H1 (cell line): ENCODE data around the gene ARHGEF16. TPM values are rescaled to one million over a fixed set of nuclear protein-coding genes. Genes with fewer than 3 reads are reported as not detected.

ENCODE experiments used
- CTCF ChIA-PET: fragments of 300-600 bp; sonication (Branson Sonifier 250); formaldehyde crosslinking; loops from one replicate; lab custom pipeline; 2021; ENCODE audit not compliant: partially characterized antibody; lab: Charles Lee
- POLR2A ChIA-PET: fragments of 300-600 bp; sonication (Branson Sonifier 250); formaldehyde crosslinking; loops from one replicate; lab custom pipeline; 2021; ENCODE audit warnings: inconsistent platforms; ENCODE audit not compliant: partially characterized antibody; lab: Charles Lee
- DNase-seq, 2 experiments: peaks; one replicate each; pipeline versions ENCODE4 v3.0.0 to v3.0.0-alpha.2; 2010 to 2022; ENCODE audit warnings: low spot score in 2 of 2, low read depth in 1 of 2, mixed read lengths in 1 of 2
- FAIRE-seq: peaks from 2 replicates; lab custom pipeline; 2011; peaks lifted over from hg19 to GRCh38; lab: Jason Lieb, UNC
- H2AFZ ChIP-seq: 2 replicates; pipeline ENCODE4 v1.8.1; 2012; ENCODE audit warnings: low read length, inconsistent platforms
- H2AK5ac ChIP-seq: 2 replicates; pipeline ENCODE4 v1.6.1; 2013; ENCODE audit warnings: low read depth, low read length
- H2BK120ac ChIP-seq: replicated peaks from 2 replicates; pipeline ENCODE3; 2013; ENCODE audit warnings: low read depth, low read length, inconsistent platforms
- H2BK12ac ChIP-seq: 2 replicates; pipeline ENCODE4 v1.6.1; 2013; ENCODE audit warnings: low read depth, low read length
- H2BK15ac ChIP-seq: 2 replicates; pipeline ENCODE4 v1.6.1; 2013; ENCODE audit warnings: low read length
- H2BK20ac ChIP-seq: 2 replicates; pipeline ENCODE4 v1.6.1; 2013; ENCODE audit warnings: low read length
- H2BK5ac ChIP-seq: 2 replicates; pipeline ENCODE4 v1.6.1; 2013; ENCODE audit warnings: low read depth, low read length
- H3K14ac ChIP-seq: 2 replicates; pipeline ENCODE4 v1.6.1; 2013; ENCODE audit warnings: inconsistent platforms; ENCODE audit not compliant: insufficient read length
- H3K18ac ChIP-seq: 2 replicates; pipeline ENCODE4 v1.6.1; 2013; ENCODE audit warnings: low read length; ENCODE audit errors: extremely low read depth
- H3K23ac ChIP-seq: 2 replicates; pipeline ENCODE4 v1.6.1; 2013; ENCODE audit warnings: inconsistent platforms; ENCODE audit not compliant: insufficient read length
- H3K23me2 ChIP-seq: 2 replicates; pipeline ENCODE4 v1.6.1; 2013; ENCODE audit warnings: low read depth, low read length
- H3K27ac ChIP-seq: 2 replicates; pipeline ENCODE4 v1.6.1; 2011; ENCODE audit warnings: low read depth, low read length, inconsistent platforms
- H3K27me3 ChIP-seq, 4 experiments: replicated peaks in 1 of 4; 1 replicate in 1 of 4; 2 replicates in 3 of 4; pipeline versions ENCODE4 v1.6.1 to v1.8.1; 2011 to 2013; ENCODE audit warnings: low read length in 3 of 4, mild to moderate bottlenecking in 3 of 4, inconsistent platforms in 2 of 4, mixed read lengths in 2 of 4, moderate library complexity in 1 of 4; ENCODE audit not compliant: control insufficient read depth in 3 of 4, insufficient read depth in 3 of 4; ENCODE audit errors: extremely low read depth in 1 of 4
- H3K36me3 ChIP-seq, 4 experiments: 2 replicates each; pipeline versions ENCODE4 v1.6.1 to v1.8.1; 2011 to 2013; ENCODE audit warnings: mild to moderate bottlenecking in 4 of 4, low read length in 3 of 4, moderate library complexity in 2 of 4, control low read depth in 1 of 4, inconsistent platforms in 1 of 4; ENCODE audit not compliant: insufficient read depth in 4 of 4, control insufficient read depth in 2 of 4
- H3K4ac ChIP-seq: replicated peaks from 2 replicates; pipeline ENCODE3; 2013; ENCODE audit warnings: low read length, low read depth, mixed read lengths, inconsistent platforms; ENCODE audit not compliant: insufficient read length
- H3K4me1 ChIP-seq, 4 experiments: replicated peaks in 1 of 4; 1 replicate in 1 of 4; 2 replicates in 3 of 4; pipeline versions ENCODE4 v1.6.1 to v1.8.1; 2011 to 2013; ENCODE audit warnings: low read length in 3 of 4, inconsistent platforms in 2 of 4, mixed read lengths in 1 of 4; ENCODE audit not compliant: insufficient read depth in 4 of 4, control insufficient read depth in 3 of 4
- H3K4me2 ChIP-seq, 2 experiments: 2 replicates each; pipeline versions ENCODE4 v1.6.1 to v1.8.1; 2011 to 2013; ENCODE audit warnings: low read depth in 2 of 2, low read length in 2 of 2, control low read depth in 1 of 2, inconsistent platforms in 1 of 2, mild to moderate bottlenecking in 1 of 2; ENCODE audit not compliant: insufficient read depth in 1 of 2
- H3K4me3 ChIP-seq, 4 experiments: fragments of 200-600, 300-600 bp in 1 of 4; sonication (generic), shearing (Covaris generic), sonication (Bioruptor Twin) in 1 of 4; 2 replicates each; pipeline versions ENCODE4 v1.5.1 to v1.8.1; 2011 to 2016; ENCODE audit warnings: low read length in 4 of 4, low read depth in 3 of 4, control low read depth in 2 of 4, inconsistent platforms in 2 of 4, mild to moderate bottlenecking in 2 of 4, mixed read lengths in 1 of 4, moderate library complexity in 1 of 4; ENCODE audit not compliant: insufficient read depth in 2 of 4; ENCODE audit errors: extremely low read depth in 1 of 4
- H3K56ac ChIP-seq: replicated peaks from 2 replicates; pipeline ENCODE3; 2013; ENCODE audit warnings: low read depth, mild to moderate bottlenecking, mixed read lengths, low read length, inconsistent platforms; ENCODE audit not compliant: insufficient read length
- H3K79me1 ChIP-seq: 2 replicates; pipeline ENCODE4 v1.6.1; 2013; ENCODE audit warnings: low read depth, low read length, control low read depth
- H3K79me2 ChIP-seq, 2 experiments: 2 replicates each; pipeline versions ENCODE4 v1.6.1 to v1.8.1; 2012 to 2013; ENCODE audit warnings: low read length in 2 of 2, mild to moderate bottlenecking in 2 of 2, inconsistent platforms in 1 of 2; ENCODE audit not compliant: insufficient read depth in 2 of 2, control insufficient read depth in 1 of 2
- H3K9ac ChIP-seq, 4 experiments: replicated peaks in 1 of 4; 1 replicate in 1 of 4; 2 replicates in 3 of 4; pipeline versions ENCODE4 v1.6.1 to v1.8.1; 2011 to 2013; ENCODE audit warnings: low read depth in 3 of 4, low read length in 3 of 4, control low read depth in 2 of 4, mild to moderate bottlenecking in 2 of 4, moderate library complexity in 2 of 4, inconsistent platforms in 1 of 4; ENCODE audit errors: extremely low read depth in 1 of 4
- H3K9me3 ChIP-seq, 2 experiments: 2 replicates each; pipeline versions ENCODE4 v1.6.1 to v1.8.1; 2012 to 2013; ENCODE audit warnings: mild to moderate bottlenecking in 2 of 2, moderate library complexity in 2 of 2, control low read depth in 1 of 2, inconsistent platforms in 1 of 2, low read depth in 1 of 2, low read length in 1 of 2, mixed read lengths in 1 of 2; ENCODE audit not compliant: insufficient read depth in 2 of 2
- H4K20me1 ChIP-seq, 2 experiments: replicated peaks in 1 of 2; 2 replicates each; pipeline versions ENCODE3 to v1.8.1; 2011 to 2013; ENCODE audit warnings: inconsistent platforms in 2 of 2, low read length in 2 of 2, mild to moderate bottlenecking in 1 of 2; ENCODE audit not compliant: insufficient read depth in 2 of 2, control insufficient read depth in 1 of 2
- H4K5ac ChIP-seq: 2 replicates; pipeline ENCODE4 v1.6.1; 2013; ENCODE audit warnings: low read length, low read depth, mixed read lengths, inconsistent platforms; ENCODE audit not compliant: insufficient read length
- H4K8ac ChIP-seq: 2 replicates; pipeline ENCODE4 v1.8.0; 2013; ENCODE audit warnings: mild to moderate bottlenecking, moderate library complexity, low read length, inconsistent platforms; ENCODE audit not compliant: insufficient read depth; ENCODE audit errors: extremely low read depth
- H4K91ac ChIP-seq: replicated peaks from 2 replicates; pipeline ENCODE3; 2013; ENCODE audit warnings: low read length, mixed read lengths, inconsistent platforms; ENCODE audit not compliant: insufficient read length
- CEBPB ChIP-seq: IDR thresholded peaks from 2 replicates; pipeline ENCODE4 v1.6.1; 2012; ENCODE audit warnings: low read depth, low read length
- CHD2 ChIP-seq: IDR thresholded peaks from 2 replicates; pipeline ENCODE4 v1.6.1; 2012; ENCODE audit warnings: low read length, improper control_type of control experiment
- EP300 ChIP-seq, 2 experiments: IDR thresholded peaks; 1 replicate in 1 of 2; 2 replicates in 1 of 2; pipeline ENCODE4 v1.6.1; 2011 to 2012; ENCODE audit warnings: low read depth in 2 of 2, low read length in 2 of 2, mild to moderate bottlenecking in 2 of 2, borderline replicate concordance in 1 of 2, inconsistent platforms in 1 of 2, moderate library complexity in 1 of 2
- GTF2F1 ChIP-seq: IDR thresholded peaks from 2 replicates; pipeline ENCODE4 v1.6.1; 2012; ENCODE audit warnings: low read depth, low read length, improper control_type of control experiment, borderline replicate concordance
- RAD21 ChIP-seq, 2 experiments: IDR thresholded peaks in 1 of 2; conservative IDR thresholded peaks in 1 of 2; 2 replicates each; pipeline ENCODE4 v1.6.1; 2011; ENCODE audit warnings: low read depth in 2 of 2, low read length in 2 of 2, improper control_type of control experiment in 1 of 2, inconsistent platforms in 1 of 2, mild to moderate bottlenecking in 1 of 2, moderate library complexity in 1 of 2
- RFX5 ChIP-seq: IDR thresholded peaks from 2 replicates; pipeline ENCODE4 v1.6.1; 2011; ENCODE audit warnings: low read depth, low read length, improper control_type of control experiment, borderline replicate concordance
- RNF2 ChIP-seq: fragments of 200-900, 300-1000 bp; sonication (generic); IDR thresholded peaks from 2 replicates; pipeline ENCODE4 v1.7.1; 2016; ENCODE audit warnings: borderline replicate concordance, low read depth, mild to moderate bottlenecking, antibody characterized with exemption, low read length; ENCODE audit not compliant: poor library complexity, severe bottlenecking; ENCODE audit errors: missing control alignments
- RXRA ChIP-seq: IDR thresholded peaks from 2 replicates; pipeline ENCODE4 v1.6.1; 2011; ENCODE audit warnings: low read depth, mild to moderate bottlenecking, low read length, moderate library complexity; ENCODE audit not compliant: insufficient read depth
- TAF1 ChIP-seq: IDR thresholded peaks from 2 replicates; pipeline ENCODE4 v1.6.1; 2011; ENCODE audit warnings: mild to moderate bottlenecking, low read depth, low read length
- WGBS, 2 experiments: shearing (Covaris generic) in 1 of 2; methylation state at CpG; one replicate each; pipeline versions ENCODE4 v1.1.6 to v1.1.7; 2013 to 2015; ENCODE audit warnings: low lambda C conversion rate in 2 of 2, mixed read lengths in 2 of 2, inconsistent platforms in 1 of 2, low coverage in 1 of 2, missing lambda C conversion rate in 1 of 2; ENCODE audit not compliant: insufficient replicate concordance in 2 of 2, insufficient coverage in 1 of 2, insufficient read length in 1 of 2; ENCODE audit errors: extremely low coverage in 1 of 2, missing lambda C conversion rate in 1 of 2; 5-methylcytosine and 5-hydroxymethylcytosine counted together
- polyA plus RNA-seq, 7 experiments: library from polyadenylated mRNA; depleted of rRNA in 3 of 7; stranded (reverse) in 5 of 7; unstranded in 2 of 7; fragments of >200 nt in 5 of 7; fragments of 200-250 nt in 2 of 7; gene quantifications; 1 replicate in 5 of 7; 2 replicates in 1 of 7; 4 replicates in 1 of 7; pipeline versions ENCODE4 v1.2.1 to v1.2.3, GENCODE V29; 2011 to 2013; ENCODE audit warnings: missing spikeins in 2 of 7, mixed read lengths in 2 of 7
- total RNA-seq: library from RNA; stranded (reverse); fragmentation: NEBNext Ultra II Directional; extraction: Animal tissue kit (Norgen Biotek cat#: 25700); gene quantifications from 2 replicates; pipeline ENCODE4 v1.2.1, GENCODE V29; 2021
- TF ChIP-seq, protein P1 (sequence below): IDR thresholded peaks from 2 replicates; pipeline ENCODE4 v1.6.1; 2012; ENCODE audit warnings: low read length, inconsistent platforms

The ARHGEF16 gene
- total and polyA plus RNA-seq, 2 of the 8 experiments (the other 6 are each of a cell fraction or from before 2014, with no cell fraction given): 18.3 to 20.7 TPM

DNA sequence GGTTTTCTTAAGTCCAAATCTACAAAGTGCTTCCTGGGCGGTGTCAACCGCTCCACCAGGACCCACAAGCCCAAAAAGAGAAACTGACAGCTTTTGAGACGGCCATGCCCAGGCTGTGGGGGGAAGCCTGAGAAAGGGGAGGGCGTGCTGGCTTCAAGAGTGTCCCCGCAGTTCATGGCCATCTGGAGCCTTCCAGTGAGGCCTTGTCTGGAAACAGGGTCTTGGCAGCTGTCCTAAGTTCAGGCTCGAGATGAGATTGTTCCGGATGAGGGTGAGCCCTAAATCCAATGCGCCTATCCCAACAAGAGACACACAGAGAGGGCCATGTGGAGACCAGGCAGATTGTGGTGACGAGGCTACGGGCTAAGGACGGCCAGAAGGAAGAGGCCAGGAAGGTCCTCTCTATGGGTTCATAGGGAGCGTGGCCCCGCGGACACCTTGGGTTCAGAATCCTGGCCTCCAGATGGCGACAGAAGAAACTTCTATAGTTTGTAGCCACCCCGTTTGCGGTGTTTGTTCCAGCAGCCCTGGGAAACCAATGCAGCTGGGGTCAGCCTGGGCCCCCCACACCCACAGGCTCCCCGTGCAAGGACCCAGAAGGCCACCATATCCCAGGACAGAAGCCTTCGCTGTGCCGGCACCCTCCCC lies 70.2 kb downstream of the ARHGEF16 start:
- no peak overlapping the region for H3K4ac ChIP-seq
- H4K91ac ChIP-seq: no peak overlapping the region
- no peak overlapping the region for H2AFZ ChIP-seq
- no peak for FAIRE-seq
- H2BK20ac ChIP-seq: no peak overlapping the region
- H3K4me2 ChIP-seq: no peak overlapping the region
- no peak overlapping the region for H3K18ac ChIP-seq
- no peak overlapping the region for H3K4me3 ChIP-seq
- peaks cover 4 to 26% of the 10 kb centered on the region in 2 experiments for H4K20me1 ChIP-seq
- H2BK15ac ChIP-seq: no peak overlapping the region
- ChIA-PET POLR2A (interaction anchor here (1.2 kb wide), 1 partner anchor 46 kb away, joined by 3 read pairs; no protein-coding TSS in a partner anchor), CTCF (interaction anchor here (1.2 to 7.1 kb wide), 3 partner anchors 7 to 31 kb away, joined by 3 to 43 read pairs (median 4); no protein-coding TSS in a partner anchor)
- H3K9ac ChIP-seq: no peak overlapping the region; a peak in 1 of 7 replicates
- H4K8ac ChIP-seq: no peak overlapping the region; the same call in 1 of the 2 replicates
- no peak overlapping the region for H2BK12ac ChIP-seq
- H3K36me3 ChIP-seq: no peaks in the 10 kb centered on the region
- H3K56ac ChIP-seq: no peak overlapping the region
- H3K27ac ChIP-seq: no peak overlapping the region
- H3K23me2 ChIP-seq: no peaks in the 10 kb centered on the region
- no peaks in the 10 kb centered on the region; a peak in 3 of 7 replicates for H3K4me1 ChIP-seq
- H3K79me2 ChIP-seq: no peaks in the 10 kb centered on the region
- H3K79me1 ChIP-seq: no peaks in the 10 kb centered on the region
- H3K9me3 ChIP-seq: no peaks in the 10 kb centered on the region
- H3K23ac ChIP-seq: no peak overlapping the region
- DNase-seq: no peak
- H2BK120ac ChIP-seq: no peak overlapping the region
- H4K5ac ChIP-seq: no peak overlapping the region
- 87% methylated on average over 19 of the region's 20 CpGs; no CpG with 5 or more reads in 1 of the 2 experiments for WGBS, 2 experiments
- H2AK5ac ChIP-seq: no peak overlapping the region
- no peak overlapping the region for H3K14ac ChIP-seq
- H3K27me3 ChIP-seq: peaks cover 0 to 8% (median 8%) of the 10 kb centered on the region in 4 experiments; a peak in 4 of 7 replicates
- no peak overlapping the region for H2BK5ac ChIP-seq
- TF ChIP-seq, protein P1, sequence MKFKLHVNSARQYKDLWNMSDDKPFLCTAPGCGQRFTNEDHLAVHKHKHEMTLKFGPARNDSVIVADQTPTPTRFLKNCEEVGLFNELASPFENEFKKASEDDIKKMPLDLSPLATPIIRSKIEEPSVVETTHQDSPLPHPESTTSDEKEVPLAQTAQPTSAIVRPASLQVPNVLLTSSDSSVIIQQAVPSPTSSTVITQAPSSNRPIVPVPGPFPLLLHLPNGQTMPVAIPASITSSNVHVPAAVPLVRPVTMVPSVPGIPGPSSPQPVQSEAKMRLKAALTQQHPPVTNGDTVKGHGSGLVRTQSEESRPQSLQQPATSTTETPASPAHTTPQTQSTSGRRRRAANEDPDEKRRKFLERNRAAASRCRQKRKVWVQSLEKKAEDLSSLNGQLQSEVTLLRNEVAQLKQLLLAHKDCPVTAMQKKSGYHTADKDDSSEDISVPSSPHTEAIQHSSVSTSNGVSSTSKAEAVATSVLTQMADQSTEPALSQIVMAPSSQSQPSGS: no peak
- TF ChIP-seq RAD21 (IDR thresholded peaks at IDR 0.05 in 1 of 2, conservative IDR thresholded peaks at IDR 0.05 in 1 of 2; ENCODE audit: low read depth in 2 of 2, low read length in 2 of 2): peak in 1 of 2 experiments; percentile 10; a peak in 2 of 4 replicates
- no peak for TF ChIP-seq RFX5
- no peak for TF ChIP-seq RXRA
- TF ChIP-seq GTF2F1: no peak
- TF ChIP-seq CHD2: no peak
- TF ChIP-seq RNF2: no peak
- no peak for TF ChIP-seq TAF1
- TF ChIP-seq CEBPB: no peak
- TF ChIP-seq EP300 (IDR thresholded peaks at IDR 0.05; ENCODE audit: borderline replicate concordance in 1 of 2, low read depth in 2 of 2, low read length in 2 of 2): no peak
